ENCODE results near the gene PILRA.
"Not testable (repeated sequence)": the region's sequence is repeated elsewhere in the genome, so short reads cannot be mapped to it uniquely, and the experiment has no call there.

Gene PILRA

GRCh38 chr7:100367676-100368613, 5.3 kb upstream of the PILRA start:
- Histone ChIP-seq H3K36me3 (ENCODE audit: control insufficient read depth, insufficient read depth, low read length) (no peaks in the 10 kb centered on the region; the same call in 1 of the 2 replicates), H3K4me1 (ENCODE audit: control insufficient read depth, insufficient read depth, low read length) (0 out of 2 replicates have a peak, but pooled peaks cover 6% of the 10 kb centered on the region), H3K4me3 (ENCODE audit: low read length) (no peak overlapping the region), H3K27ac (ENCODE audit: low read length) (no peak overlapping the region), H3K27me3 (ENCODE audit: control insufficient read depth, insufficient read depth, low read length) (no peaks in the 10 kb centered on the region), H3K9me3 (ENCODE audit: control insufficient read depth, insufficient read depth, low read length) (no peaks in the 10 kb centered on the region)
- no CpG with 5 or more reads among the region's 12 CpGs for WGBS (ENCODE audit: insufficient coverage, insufficient read length)
- no peak for DNase-seq (ENCODE audit: low read depth, low spot score)

GRCh38 chr7:100369105-100369504, 4.2 kb upstream of the PILRA start:
- DNase-seq (ENCODE audit: low read depth, low spot score) = no peak
- WGBS (ENCODE audit: insufficient coverage, insufficient read length) = no CpG with 5 or more reads among the region's 6 CpGs
- Histone ChIP-seq H3K9me3 (ENCODE audit: control insufficient read depth, insufficient read depth, low read length) (no peaks in the 10 kb centered on the region), H3K4me1 (ENCODE audit: control insufficient read depth, insufficient read depth, low read length) (peaks cover 6% of the 10 kb centered on the region; the same call in 1 of the 2 replicates), H3K36me3 (ENCODE audit: control insufficient read depth, insufficient read depth, low read length) (no peaks in the 10 kb centered on the region), H3K4me3 (ENCODE audit: low read length) (no peak overlapping the region), H3K27me3 (ENCODE audit: control insufficient read depth, insufficient read depth, low read length) (no peaks in the 10 kb centered on the region), H3K27ac (ENCODE audit: low read length) (no peak overlapping the region)

DNA sequence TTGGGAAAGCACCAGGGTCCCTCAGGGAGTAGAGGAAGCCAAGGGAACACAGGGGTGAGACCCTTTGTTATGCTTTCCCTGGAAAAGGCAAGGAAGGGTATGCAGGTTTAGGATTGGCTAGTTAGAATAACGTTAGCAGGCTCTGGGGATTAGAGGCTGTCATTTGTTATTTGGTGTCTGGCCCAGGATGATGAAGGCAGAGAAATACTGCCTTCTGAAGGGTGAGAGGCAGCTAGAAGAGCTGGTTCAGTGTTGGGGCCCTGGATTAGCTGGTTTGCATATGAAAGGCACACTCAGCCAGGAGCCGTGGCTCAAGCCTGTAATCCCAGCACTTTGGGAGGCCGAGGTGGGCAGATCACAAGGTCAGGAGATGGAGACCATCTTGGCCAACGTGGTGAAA, 3.0 kb upstream of the PILRA start:
- H3K36me3 ChIP-seq (ENCODE audit: control insufficient read depth, insufficient read depth, low read length) = no peaks in the 10 kb centered on the region
- H3K27me3 ChIP-seq (ENCODE audit: control insufficient read depth, insufficient read depth, low read length) = no peaks in the 10 kb centered on the region
- peaks cover 6% of the 10 kb centered on the region; the same call in 1 of the 2 replicates for H3K4me1 ChIP-seq (ENCODE audit: control insufficient read depth, insufficient read depth, low read length)
- no peak overlapping the region for H3K4me3 ChIP-seq (ENCODE audit: low read length)
- no CpG with 5 or more reads among the region's 4 CpGs for WGBS (ENCODE audit: insufficient coverage, insufficient read length)
- no peaks in the 10 kb centered on the region; the same call in 1 of the 2 replicates for H3K9me3 ChIP-seq (ENCODE audit: control insufficient read depth, insufficient read depth, low read length)
- H3K27ac ChIP-seq (ENCODE audit: low read length) = no peak overlapping the region
- DNase-seq (ENCODE audit: low read depth, low spot score) = peak; percentile 25

DNA sequence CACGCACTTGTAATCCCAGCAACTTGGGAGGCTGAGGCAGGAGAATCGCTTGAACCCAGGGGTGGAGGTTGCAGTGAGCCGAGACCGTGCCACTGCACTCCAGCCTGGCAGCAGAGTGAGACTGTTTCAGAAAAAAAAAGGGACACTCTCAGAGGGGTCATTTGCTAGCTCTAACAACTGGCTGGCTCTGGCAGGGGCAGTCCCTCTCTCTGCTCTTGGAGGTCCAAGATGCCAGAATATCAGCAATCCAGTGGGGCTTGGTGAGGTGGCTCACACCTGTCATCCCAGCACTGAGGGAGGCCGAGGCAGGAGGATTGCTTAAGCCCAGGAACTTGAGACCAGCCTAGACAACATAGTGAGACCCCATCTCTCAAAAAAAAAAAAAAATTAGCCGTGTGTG, 2.5 kb upstream of the PILRA start:
- H3K27me3 ChIP-seq (ENCODE audit: control insufficient read depth, insufficient read depth, low read length) = no peaks in the 10 kb centered on the region
- no peaks in the 10 kb centered on the region; the same call in 1 of the 2 replicates for H3K9me3 ChIP-seq (ENCODE audit: control insufficient read depth, insufficient read depth, low read length)
- WGBS (ENCODE audit: insufficient coverage, insufficient read length) = no CpG with 5 or more reads among the region's 6 CpGs
- DNase-seq (ENCODE audit: low read depth, low spot score) = no peak
- no peaks in the 10 kb centered on the region for H3K36me3 ChIP-seq (ENCODE audit: control insufficient read depth, insufficient read depth, low read length)
- H3K4me3 ChIP-seq (ENCODE audit: low read length) = no peak overlapping the region
- no peak overlapping the region for H3K27ac ChIP-seq (ENCODE audit: low read length)
- H3K4me1 ChIP-seq (ENCODE audit: control insufficient read depth, insufficient read depth, low read length) = peaks cover 6% of the 10 kb centered on the region; the same call in 1 of the 2 replicates

GRCh38 chr7:100371561-100372171, 1.6 kb upstream of the PILRA start:
- peaks cover 6% of the 10 kb centered on the region; the same call in 1 of the 2 replicates for H3K4me1 ChIP-seq (ENCODE audit: control insufficient read depth, insufficient read depth, low read length)
- no peaks in the 10 kb centered on the region; the same call in 1 of the 2 replicates for H3K9me3 ChIP-seq (ENCODE audit: control insufficient read depth, insufficient read depth, low read length)
- H3K36me3 ChIP-seq (ENCODE audit: control insufficient read depth, insufficient read depth, low read length) = no peaks in the 10 kb centered on the region
- no peak for DNase-seq (ENCODE audit: low read depth, low spot score)
- H3K27ac ChIP-seq (ENCODE audit: low read length) = no peak overlapping the region
- no CpG with 5 or more reads among the region's 7 CpGs for WGBS (ENCODE audit: insufficient coverage, insufficient read length)
- no peaks in the 10 kb centered on the region for H3K27me3 ChIP-seq (ENCODE audit: control insufficient read depth, insufficient read depth, low read length)
- H3K4me3 ChIP-seq (ENCODE audit: low read length) = no peak overlapping the region

- Histone ChIP-seq H3K36me3 (ENCODE audit: control insufficient read depth, insufficient read depth, low read length) (no peaks in the 10 kb centered on the region), H3K9me3 (ENCODE audit: control insufficient read depth, insufficient read depth, low read length) (no peaks in the 10 kb centered on the region; the same call in 1 of the 2 replicates), H3K4me1 (ENCODE audit: control insufficient read depth, insufficient read depth, low read length) (peaks cover 6% of the 10 kb centered on the region; the same call in 1 of the 2 replicates), H3K27me3 (ENCODE audit: control insufficient read depth, insufficient read depth, low read length) (no peaks in the 10 kb centered on the region), H3K4me3 (ENCODE audit: low read length) (no peak overlapping the region), H3K27ac (ENCODE audit: low read length) (no peak overlapping the region)
- no CpG with 5 or more reads among the region's 8 CpGs for WGBS (ENCODE audit: insufficient coverage, insufficient read length)
- no peak for DNase-seq (ENCODE audit: low read depth, low spot score)
Observed at GRCh38 chr7:100372256-100372655, 1.0 kb upstream of the PILRA start.

DNA sequence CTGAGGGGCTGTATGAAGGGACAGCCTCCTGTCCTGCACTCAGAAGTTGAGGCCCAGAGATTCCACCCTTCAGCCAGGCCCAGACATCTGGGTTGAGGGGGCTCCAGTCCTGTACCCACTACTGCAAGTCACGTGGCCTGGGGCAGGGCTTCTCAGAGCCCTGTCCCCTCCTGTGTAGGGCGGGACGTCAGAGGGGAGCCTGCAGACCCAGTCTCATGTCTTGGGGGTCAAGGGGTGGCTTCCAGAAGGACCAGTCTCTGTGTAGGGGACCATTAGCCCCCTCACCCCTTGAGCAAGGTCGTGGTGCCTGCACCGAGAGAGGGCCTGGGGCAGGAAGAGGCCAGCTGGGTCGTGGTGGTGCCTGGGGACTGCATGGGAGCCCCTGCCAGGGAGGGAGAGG, 593 bp upstream of the PILRA start:
- Histone ChIP-seq H3K4me3 (ENCODE audit: low read length) (no peak overlapping the region), H3K36me3 (ENCODE audit: control insufficient read depth, insufficient read depth, low read length) (no peaks in the 10 kb centered on the region), H3K27ac (ENCODE audit: low read length) (no peak overlapping the region), H3K9me3 (ENCODE audit: control insufficient read depth, insufficient read depth, low read length) (no peaks in the 10 kb centered on the region; the same call in 1 of the 2 replicates), H3K4me1 (ENCODE audit: control insufficient read depth, insufficient read depth, low read length) (peaks cover 6% of the 10 kb centered on the region; the same call in 1 of the 2 replicates), H3K27me3 (ENCODE audit: control insufficient read depth, insufficient read depth, low read length) (no peaks in the 10 kb centered on the region)
- WGBS (ENCODE audit: insufficient coverage, insufficient read length) = no CpG with 5 or more reads among the region's 6 CpGs
- DNase-seq (ENCODE audit: low read depth, low spot score) = no peak

- not testable (repeated sequence) for DNase-seq (ENCODE audit: low read depth, low spot score); H3K4me3 ChIP-seq (ENCODE audit: low read length); H3K9me3 ChIP-seq (ENCODE audit: control insufficient read depth, insufficient read depth, low read length); H3K4me1 ChIP-seq (ENCODE audit: control insufficient read depth, insufficient read depth, low read length); H3K27ac ChIP-seq (ENCODE audit: low read length); H3K27me3 ChIP-seq (ENCODE audit: control insufficient read depth, insufficient read depth, low read length); H3K36me3 ChIP-seq (ENCODE audit: control insufficient read depth, insufficient read depth, low read length)
- WGBS (ENCODE audit: insufficient coverage, insufficient read length) = no CpG with 5 or more reads among the region's 15 CpGs
Observed at GRCh38 chr7:100373870-100374598, 747 bp downstream of the PILRA start.

GRCh38 chr7:100374601-100375000, 1.3 kb downstream of the PILRA start:
- WGBS (ENCODE audit: insufficient coverage, insufficient read length) = no CpG with 5 or more reads among the region's 5 CpGs
- Histone ChIP-seq H3K27me3 (ENCODE audit: control insufficient read depth, insufficient read depth, low read length) (no peaks in the 10 kb centered on the region), H3K27ac (ENCODE audit: low read length) (no peak overlapping the region), H3K36me3 (ENCODE audit: control insufficient read depth, insufficient read depth, low read length) (no peaks in the 10 kb centered on the region), H3K4me1 (ENCODE audit: control insufficient read depth, insufficient read depth, low read length) (peaks cover 4% of the 10 kb centered on the region; the same call in 1 of the 2 replicates), H3K9me3 (ENCODE audit: control insufficient read depth, insufficient read depth, low read length) (no peaks in the 10 kb centered on the region; the same call in 1 of the 2 replicates), H3K4me3 (ENCODE audit: low read length) (no peak overlapping the region)
- DNase-seq (ENCODE audit: low read depth, low spot score) = no peak

DNA sequence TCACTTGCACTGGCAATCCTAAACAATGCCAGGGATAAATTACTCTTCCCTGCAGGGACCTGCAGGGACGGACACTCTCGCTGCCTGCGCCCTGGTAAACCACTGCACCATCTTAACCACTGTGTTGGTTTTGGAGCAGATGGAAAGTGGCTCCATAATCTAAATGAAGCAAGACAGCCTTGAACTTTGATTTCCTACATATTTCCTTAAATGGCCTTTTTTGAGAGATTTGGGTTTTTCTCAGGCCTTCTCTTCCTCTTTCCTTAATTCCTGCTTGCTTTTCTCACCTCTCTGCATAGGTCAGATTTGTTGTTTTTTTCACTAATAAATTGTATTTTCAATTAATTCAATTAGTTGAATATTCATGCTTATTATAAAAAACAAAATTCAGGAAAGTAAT, 2.8 kb downstream of the PILRA start:
- H3K9me3 ChIP-seq (ENCODE audit: control insufficient read depth, insufficient read depth, low read length) = no peaks in the 10 kb centered on the region; the same call in 1 of the 2 replicates
- H3K4me1 ChIP-seq (ENCODE audit: control insufficient read depth, insufficient read depth, low read length) = peaks cover 1% of the 10 kb centered on the region; the same call in 1 of the 2 replicates
- no CpG with 5 or more reads among the region's 3 CpGs for WGBS (ENCODE audit: insufficient coverage, insufficient read length)
- no peak overlapping the region for H3K27ac ChIP-seq (ENCODE audit: low read length)
- DNase-seq (ENCODE audit: low read depth, low spot score) = no peak
- no peaks in the 10 kb centered on the region for H3K27me3 ChIP-seq (ENCODE audit: control insufficient read depth, insufficient read depth, low read length)
- H3K36me3 ChIP-seq (ENCODE audit: control insufficient read depth, insufficient read depth, low read length) = no peaks in the 10 kb centered on the region
- no peak overlapping the region for H3K4me3 ChIP-seq (ENCODE audit: low read length)

All from iPS DF 6.9 (cell line).